HUES6 (cell line): Measurements from ENCODE around the gene LHX2.

ENCODE experiments used
- H3K27ac ChIP-seq: 2 replicates; pipeline ENCODE4 v1.7.0; 2013; ENCODE audit warnings: low read depth, mild to moderate bottlenecking, low read length, inconsistent platforms
- H3K27me3 ChIP-seq: 2 replicates; pipeline ENCODE4 v1.6.1; 2013; ENCODE audit warnings: low read length; ENCODE audit not compliant: control insufficient read depth, insufficient read depth
- H3K36me3 ChIP-seq: 2 replicates; pipeline ENCODE4 v1.6.1; 2013; ENCODE audit warnings: low read length; ENCODE audit not compliant: control insufficient read depth, insufficient read depth
- H3K4me1 ChIP-seq: 2 replicates; pipeline ENCODE4 v1.6.1; 2013; ENCODE audit warnings: low read length; ENCODE audit not compliant: control insufficient read depth, insufficient read depth
- H3K4me3 ChIP-seq: 2 replicates; pipeline ENCODE4 v1.5.1; 2013; ENCODE audit warnings: low read depth, low read length
- H3K9ac ChIP-seq: one replicate; pipeline ENCODE4 v1.6.1; 2013; ENCODE audit warnings: mild to moderate bottlenecking, low read length
- H3K9me3 ChIP-seq: 2 replicates; pipeline ENCODE4 v1.6.1; 2013; ENCODE audit warnings: low read depth, low read length; ENCODE audit not compliant: control insufficient read depth, insufficient read depth

Gene LHX2

DNA sequence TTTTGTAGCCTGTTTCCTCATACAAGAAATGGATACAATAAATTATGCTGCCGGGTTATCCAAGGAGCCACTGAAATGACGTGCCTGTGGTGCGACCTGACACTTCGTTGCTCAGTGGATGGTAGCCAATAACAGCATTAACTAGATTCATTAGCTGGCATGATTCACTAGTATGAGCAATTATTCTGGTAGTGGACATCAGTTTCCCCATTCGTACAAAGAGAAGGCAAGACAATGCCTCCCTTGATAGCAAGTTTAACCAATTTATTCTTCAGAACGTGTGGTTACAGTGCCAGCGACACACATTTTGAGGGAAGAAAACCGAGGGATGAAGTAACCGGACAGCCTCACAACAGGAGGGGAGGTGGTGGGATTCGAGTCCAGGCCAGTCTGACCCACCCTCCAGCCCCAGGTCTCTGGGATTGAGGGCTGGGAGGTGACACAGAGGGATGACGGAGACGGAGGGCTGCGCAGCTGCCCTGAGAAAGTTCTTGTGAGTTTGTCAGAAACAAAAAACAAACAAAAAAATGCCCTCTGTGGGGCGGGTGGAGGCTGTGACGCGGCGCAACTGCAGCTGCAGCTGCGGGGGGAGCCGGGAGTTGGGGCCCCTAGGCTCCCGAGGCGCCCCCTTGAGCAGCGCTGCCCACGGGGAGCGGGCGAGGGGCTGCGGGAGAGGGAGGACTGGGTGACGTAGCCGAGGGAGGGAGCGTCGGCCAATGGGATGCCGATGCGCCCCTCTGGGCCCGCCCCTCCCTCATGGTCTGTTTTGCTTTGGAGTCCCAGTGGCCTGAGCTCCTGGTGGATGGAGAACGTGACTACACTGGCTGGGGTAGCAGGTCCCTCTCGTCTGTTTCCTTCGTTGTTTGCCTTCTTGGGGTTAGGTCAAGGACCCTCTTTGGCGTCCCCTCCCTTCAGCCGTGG, 10.9 kb downstream of the LHX2 start:
- H3K27ac ChIP-seq = no peak overlapping the region
- H3K4me3 ChIP-seq = no peak overlapping the region

GRCh38 chr9:124024107-124024506, 12.5 kb downstream of the LHX2 start:
- H3K4me1 ChIP-seq = peaks cover 16% of the 10 kb centered on the region; the same call in 1 of the 2 replicates
- peaks cover 69% of the 10 kb centered on the region for H3K27me3 ChIP-seq
- H3K36me3 ChIP-seq = no peaks in the 10 kb centered on the region
- no peak overlapping the region for H3K9ac ChIP-seq
- H3K4me3 ChIP-seq = no peak overlapping the region
- H3K27ac ChIP-seq = no peak overlapping the region
- H3K9me3 ChIP-seq = no peaks in the 10 kb centered on the region

More for the DNA sequence above, 10.9 kb downstream of the LHX2 start:
- Histone ChIP-seq H3K27me3 (peaks cover 78% of the 10 kb centered on the region), H3K4me1 (peaks cover 16% of the 10 kb centered on the region; the same call in 1 of the 2 replicates), H3K9ac (no peak overlapping the region), H3K9me3 (no peaks in the 10 kb centered on the region), H3K36me3 (no peaks in the 10 kb centered on the region)

DNA sequence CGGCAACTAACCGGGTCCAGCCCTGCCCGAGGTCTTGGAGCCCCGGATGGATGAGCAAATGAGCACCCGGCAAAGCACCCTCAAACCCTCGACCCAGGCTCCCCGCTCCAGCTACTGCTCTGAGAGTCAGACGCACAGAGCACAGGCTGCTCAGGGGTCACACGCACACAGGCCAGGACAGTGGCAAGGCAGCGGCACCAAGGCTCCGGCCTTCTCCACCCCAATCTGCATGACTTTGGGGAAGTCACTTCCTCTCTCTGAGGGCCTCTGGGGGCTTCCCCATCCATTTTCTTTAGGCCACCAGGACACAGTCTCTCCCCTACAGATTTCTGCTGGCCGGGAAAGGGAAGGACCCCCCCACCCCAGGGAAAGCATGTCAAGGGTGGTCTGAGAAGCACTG, 18.0 kb downstream of the LHX2 start:
- no peaks in the 10 kb centered on the region for H3K36me3 ChIP-seq
- H3K27ac ChIP-seq = no peak overlapping the region
- H3K9ac ChIP-seq = no peak overlapping the region
- H3K4me1 ChIP-seq = peaks cover 7% of the 10 kb centered on the region; the same call in 1 of the 2 replicates
- no peaks in the 10 kb centered on the region for H3K9me3 ChIP-seq
- peaks cover 49% of the 10 kb centered on the region for H3K27me3 ChIP-seq
- no peak overlapping the region for H3K4me3 ChIP-seq

DNA sequence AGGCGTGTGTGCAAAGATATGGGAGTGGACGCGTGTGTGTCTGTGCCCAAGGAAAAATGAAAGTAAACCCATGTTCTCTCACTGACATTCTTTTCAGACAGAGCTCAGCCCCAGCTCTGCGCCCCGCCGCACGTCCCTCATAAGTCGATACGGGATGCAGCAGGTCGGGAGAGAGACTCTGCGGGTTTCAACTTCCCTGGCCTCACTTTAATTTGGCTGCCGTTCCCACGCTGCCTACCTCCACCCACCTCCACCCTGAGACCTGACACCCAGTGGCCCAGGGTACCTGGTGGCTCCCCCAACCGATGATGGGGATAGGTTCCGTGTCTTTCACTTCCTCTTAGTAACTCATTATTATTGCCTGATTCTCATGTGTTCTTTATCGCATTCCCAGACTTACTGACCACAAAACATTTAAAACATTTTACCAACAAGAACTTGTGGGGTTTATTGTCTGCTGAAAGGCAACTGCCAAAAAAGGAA, 19.4 kb downstream of the LHX2 start:
- H3K9me3 ChIP-seq = no peaks in the 10 kb centered on the region
- no peak overlapping the region for H3K9ac ChIP-seq
- H3K27ac ChIP-seq = no peak overlapping the region
- peaks cover 7% of the 10 kb centered on the region; the same call in 1 of the 2 replicates for H3K4me1 ChIP-seq
- H3K27me3 ChIP-seq = peaks cover 55% of the 10 kb centered on the region
- H3K36me3 ChIP-seq = no peaks in the 10 kb centered on the region
- no peak overlapping the region for H3K4me3 ChIP-seq

DNA sequence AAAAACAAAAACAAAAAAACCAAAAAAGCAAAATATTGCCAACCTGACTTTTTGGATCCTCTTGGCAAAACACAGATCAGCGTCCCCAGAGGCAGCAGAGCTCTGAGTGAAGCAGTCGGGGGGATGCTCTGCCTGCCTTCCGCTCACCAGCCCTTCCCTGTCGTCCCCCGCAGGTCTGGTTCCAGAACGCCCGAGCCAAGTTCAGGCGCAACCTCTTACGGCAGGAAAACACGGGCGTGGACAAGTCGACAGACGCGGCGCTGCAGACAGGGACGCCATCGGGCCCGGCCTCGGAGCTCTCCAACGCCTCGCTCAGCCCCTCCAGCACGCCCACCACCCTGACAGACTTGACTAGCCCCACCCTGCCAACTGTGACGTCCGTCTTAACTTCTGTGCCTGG, 20.7 kb downstream of the LHX2 start:
- Histone ChIP-seq H3K9ac (no peak overlapping the region), H3K4me3 (peak overlapping the region; percentile 36), H3K36me3 (no peaks in the 10 kb centered on the region), H3K27me3 (peaks cover 66% of the 10 kb centered on the region), H3K4me1 (peaks cover 7% of the 10 kb centered on the region; the same call in 1 of the 2 replicates), H3K27ac (no peak overlapping the region), H3K9me3 (no peaks in the 10 kb centered on the region)

- H3K36me3 ChIP-seq = no peaks in the 10 kb centered on the region
- no peak overlapping the region for H3K27ac ChIP-seq
- no peak overlapping the region for H3K4me3 ChIP-seq
- peaks cover 73% of the 10 kb centered on the region for H3K27me3 ChIP-seq
- no peak overlapping the region for H3K9ac ChIP-seq
- no peaks in the 10 kb centered on the region for H3K9me3 ChIP-seq
- H3K4me1 ChIP-seq = peaks cover 11% of the 10 kb centered on the region; the same call in 1 of the 2 replicates
Measured at GRCh38 chr9:124033348-124033747, 21.8 kb downstream of the LHX2 start.

GRCh38 chr9:124033967-124034366, 22.4 kb downstream of the LHX2 start:
- peaks cover 74% of the 10 kb centered on the region for H3K27me3 ChIP-seq
- H3K4me1 ChIP-seq = peaks cover 11% of the 10 kb centered on the region; the same call in 1 of the 2 replicates

GRCh38 chr9:124035001-124035650, 23.6 kb downstream of the LHX2 start:
- no peaks in the 10 kb centered on the region for H3K9me3 ChIP-seq
- H3K4me3 ChIP-seq = no peak overlapping the region
- no peak overlapping the region for H3K9ac ChIP-seq
- H3K27me3 ChIP-seq = peaks cover 85% of the 10 kb centered on the region
- no peak overlapping the region for H3K27ac ChIP-seq
- H3K36me3 ChIP-seq = no peaks in the 10 kb centered on the region
- H3K4me1 ChIP-seq = peaks cover 4% of the 10 kb centered on the region; the same call in 1 of the 2 replicates

More at GRCh38 chr9:124033967-124034366, 22.4 kb downstream of the LHX2 start:
- Histone ChIP-seq H3K9ac (no peak overlapping the region), H3K4me3 (no peak overlapping the region), H3K27ac (no peak overlapping the region), H3K36me3 (no peaks in the 10 kb centered on the region), H3K9me3 (no peaks in the 10 kb centered on the region)

DNA sequence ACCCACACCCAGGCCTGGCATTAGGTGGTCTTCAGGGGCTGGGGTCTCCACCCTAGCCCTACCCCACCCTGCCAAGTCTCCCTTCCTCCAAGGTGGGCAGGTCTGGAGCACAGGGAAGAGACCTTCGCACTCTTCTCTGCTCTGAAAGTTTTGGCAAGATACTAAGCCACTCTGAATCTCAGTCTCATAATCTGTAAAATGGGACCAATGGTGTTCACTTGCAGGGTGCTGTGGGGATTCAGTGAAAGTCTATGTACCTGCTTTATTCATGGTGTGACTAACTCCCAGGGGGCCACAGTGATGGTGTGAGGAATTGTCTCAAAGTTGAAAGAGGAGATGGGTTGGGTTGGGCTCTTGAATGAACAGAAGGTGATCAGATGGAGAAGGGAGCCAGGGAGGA, 25.0 kb downstream of the LHX2 start:
- Histone ChIP-seq H3K27ac (no peak overlapping the region), H3K27me3 (peaks cover 90% of the 10 kb centered on the region), H3K36me3 (no peaks in the 10 kb centered on the region), H3K9me3 (no peaks in the 10 kb centered on the region), H3K4me3 (no peak overlapping the region), H3K9ac (no peak overlapping the region), H3K4me1 (peaks cover 8% of the 10 kb centered on the region; the same call in 1 of the 2 replicates)

DNA sequence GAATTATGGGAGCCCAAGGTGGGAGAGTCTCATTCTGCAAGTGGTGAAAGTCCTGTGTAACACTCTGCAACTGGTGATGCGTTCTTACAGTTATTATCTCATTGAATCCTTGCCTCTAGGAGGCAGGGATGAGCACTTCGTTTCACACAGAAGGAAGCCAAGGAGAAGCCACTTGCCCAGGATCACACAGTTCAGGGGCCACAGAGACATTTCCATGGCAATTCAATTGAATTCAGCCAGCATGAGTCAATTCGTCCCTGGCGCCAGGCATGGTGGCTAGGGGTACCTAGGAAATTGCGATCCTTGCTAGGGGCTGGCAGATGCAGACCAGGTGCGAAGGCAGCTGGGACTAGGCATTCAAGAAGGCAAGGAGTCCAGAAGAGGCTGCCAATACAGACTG, 26.2 kb downstream of the LHX2 start:
- Histone ChIP-seq H3K9ac (no peak overlapping the region), H3K4me3 (no peak overlapping the region), H3K9me3 (no peaks in the 10 kb centered on the region), H3K4me1 (peaks cover 8% of the 10 kb centered on the region; the same call in 1 of the 2 replicates), H3K36me3 (no peaks in the 10 kb centered on the region), H3K27ac (no peak overlapping the region), H3K27me3 (peaks cover 89% of the 10 kb centered on the region)

- no peaks in the 10 kb centered on the region for H3K9me3 ChIP-seq
- peaks cover 8% of the 10 kb centered on the region; the same call in 1 of the 2 replicates for H3K4me1 ChIP-seq
- no peak overlapping the region for H3K9ac ChIP-seq
- H3K4me3 ChIP-seq = no peak overlapping the region
- H3K27ac ChIP-seq = no peak overlapping the region
- H3K27me3 ChIP-seq = peaks cover 89% of the 10 kb centered on the region
- no peaks in the 10 kb centered on the region for H3K36me3 ChIP-seq
Measured at GRCh38 chr9:124038239-124038638, 26.7 kb downstream of the LHX2 start.
